ENCODE measurements around the gene SLCO2A1.

The SLCO2A1 gene

GRCh38 chr3:134027631-134028030 lies 2.1 kb downstream of the SLCO2A1 start:
- no peak overlapping the region for H3K4me3 ChIP-seq (ENCODE audit: low read depth, low read length)
- DNase-seq (ENCODE audit: low read depth), result no peak
- TF ChIP-seq CTCF (IDR thresholded peaks at IDR 0.05; ENCODE audit: low read depth, low read length, missing control alignments), result no peak

GRCh38 chr3:134020135-134020680 lies 9.5 kb downstream of the SLCO2A1 start:
- no peak for TF ChIP-seq CTCF (IDR thresholded peaks at IDR 0.05; ENCODE audit: low read depth, low read length, missing control alignments)
- H3K4me3 ChIP-seq (ENCODE audit: low read depth, low read length), result no peak overlapping the region
- DNase-seq (ENCODE audit: low read depth), result no peak

GRCh38 chr3:134018850-134019249 lies 10.9 kb downstream of the SLCO2A1 start:
- DNase-seq (ENCODE audit: low read depth), result no peak
- H3K4me3 ChIP-seq (ENCODE audit: low read depth, low read length), result no peak overlapping the region
- TF ChIP-seq CTCF (IDR thresholded peaks at IDR 0.05; ENCODE audit: low read depth, low read length, missing control alignments), result no peak

DNA sequence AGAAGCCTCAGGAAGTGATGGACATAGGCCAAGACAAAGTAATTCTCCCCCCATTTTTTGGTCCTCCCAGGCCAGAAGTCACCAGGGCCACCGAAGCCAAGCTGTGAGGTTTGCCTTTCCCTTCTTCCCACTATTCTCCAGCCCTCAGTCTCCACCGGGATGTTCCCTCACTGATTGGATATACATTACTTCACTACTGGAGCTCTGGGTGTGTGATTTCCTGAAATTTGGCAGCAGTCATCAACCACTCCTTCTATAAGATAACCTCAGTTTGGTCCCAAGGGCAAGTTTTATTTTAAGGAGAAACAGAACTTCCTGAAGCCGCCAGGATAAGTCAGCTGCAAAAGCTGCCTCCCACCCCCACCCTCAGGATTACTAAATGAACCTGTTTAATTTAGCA lies 11.3 kb downstream of the SLCO2A1 start:
- TF ChIP-seq CTCF (IDR thresholded peaks at IDR 0.05; ENCODE audit: low read depth, low read length, missing control alignments), result no peak
- no peak overlapping the region for H3K4me3 ChIP-seq (ENCODE audit: low read depth, low read length)
- DNase-seq (ENCODE audit: low read depth), result no peak

DNA sequence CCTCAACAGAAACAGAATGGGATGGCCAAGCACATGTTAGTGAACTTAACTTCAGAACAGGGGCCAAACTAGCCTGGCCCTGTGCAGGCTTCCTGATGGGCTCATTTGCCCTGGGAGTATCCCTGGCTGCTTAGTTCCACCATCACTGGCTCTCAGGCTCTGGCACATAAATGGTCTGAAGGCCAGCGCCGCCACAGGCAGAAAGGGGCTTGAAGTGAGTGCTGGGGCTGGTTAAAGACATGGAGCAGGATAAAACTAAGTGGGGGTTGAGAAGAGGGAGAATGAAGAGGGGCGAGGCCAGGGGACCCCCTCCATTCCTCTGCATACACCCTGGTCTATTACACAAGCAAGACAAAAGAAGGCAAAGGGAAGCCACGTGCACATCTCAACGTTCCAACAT lies 12.2 kb downstream of the SLCO2A1 start:
- no peak for DNase-seq (ENCODE audit: low read depth)
- no peak for TF ChIP-seq CTCF (IDR thresholded peaks at IDR 0.05; ENCODE audit: low read depth, low read length, missing control alignments)
- no peak overlapping the region for H3K4me3 ChIP-seq (ENCODE audit: low read depth, low read length)

- no peak overlapping the region for H3K4me3 ChIP-seq (ENCODE audit: low read depth, low read length)
- DNase-seq (ENCODE audit: low read depth), result no peak
- no peak for TF ChIP-seq CTCF (IDR thresholded peaks at IDR 0.05; ENCODE audit: low read depth, low read length, missing control alignments)
Measured at GRCh38 chr3:134014270-134014669, 15.5 kb downstream of the SLCO2A1 start.

DNA sequence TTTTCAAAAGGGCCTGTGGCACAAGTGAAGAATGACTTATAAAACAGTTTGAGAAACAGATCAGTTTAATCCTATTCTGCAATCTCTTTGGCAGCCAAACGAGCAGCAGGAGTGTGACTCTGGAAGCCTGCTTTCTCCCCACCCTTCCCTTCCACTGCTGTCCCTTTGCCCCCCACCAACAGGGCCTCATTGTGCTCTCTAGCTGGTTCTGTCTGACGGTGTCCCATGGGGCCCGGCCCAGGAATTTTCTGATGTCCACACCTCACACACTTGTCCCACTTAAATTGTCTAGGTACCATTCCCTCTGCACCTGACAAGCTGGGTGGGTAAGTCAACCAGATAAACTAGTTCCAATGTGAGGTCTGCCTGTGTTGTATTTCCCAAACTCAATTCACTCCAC lies 16.4 kb downstream of the SLCO2A1 start:
- DNase-seq (ENCODE audit: low read depth), result no peak
- no peak overlapping the region for H3K4me3 ChIP-seq (ENCODE audit: low read depth, low read length)
- no peak for TF ChIP-seq CTCF (IDR thresholded peaks at IDR 0.05; ENCODE audit: low read depth, low read length, missing control alignments)

Measured in GM12864 (cell line).